C4-2B (cell line): ENCODE data around the gene COMMD1.

Experiments
- ZFX ChIP-seq: fragments of 450-650 bp; IDR thresholded peaks from 2 replicates; pipeline ENCODE4 v1.6.1; 2017
- TF ChIP-seq, protein P1 (sequence below): fragments of 450-650 bp; conservative IDR thresholded peaks from 2 replicates; pipeline ENCODE4 v1.5.1; 2017; ENCODE audit warnings: mild to moderate bottlenecking

DNA sequence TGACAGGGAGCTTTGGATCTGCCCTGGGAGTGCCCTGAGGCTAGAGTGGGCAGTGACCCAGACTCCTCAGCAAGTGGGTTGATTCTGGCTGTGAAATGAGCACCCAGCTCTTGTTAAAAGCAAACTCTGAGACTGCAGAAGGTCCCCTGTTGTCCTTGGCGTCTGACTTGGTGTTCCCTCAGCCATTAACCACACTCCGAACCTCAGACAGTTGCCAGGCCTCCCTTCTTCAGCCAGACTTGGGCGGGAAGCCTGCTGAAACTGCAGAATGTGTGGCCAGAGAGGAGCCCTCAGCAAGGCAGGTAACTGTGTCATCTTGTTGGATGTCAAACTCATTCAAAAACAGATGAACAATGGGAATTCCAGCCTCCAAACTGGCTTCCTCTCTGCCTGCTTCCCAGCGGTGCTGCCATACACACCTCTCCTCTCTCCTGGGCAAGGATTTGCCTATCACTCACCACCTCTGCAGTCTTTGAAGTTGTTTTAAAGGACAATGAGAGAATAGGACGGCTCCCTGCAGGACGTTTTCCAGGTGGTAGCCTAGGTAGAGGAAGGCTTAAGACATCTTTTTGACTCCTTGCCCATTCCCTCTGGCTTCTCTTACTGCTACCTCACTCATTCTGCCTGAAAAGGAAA lies 251.5 kb downstream of the COMMD1 start:
- TF ChIP-seq, protein P1, sequence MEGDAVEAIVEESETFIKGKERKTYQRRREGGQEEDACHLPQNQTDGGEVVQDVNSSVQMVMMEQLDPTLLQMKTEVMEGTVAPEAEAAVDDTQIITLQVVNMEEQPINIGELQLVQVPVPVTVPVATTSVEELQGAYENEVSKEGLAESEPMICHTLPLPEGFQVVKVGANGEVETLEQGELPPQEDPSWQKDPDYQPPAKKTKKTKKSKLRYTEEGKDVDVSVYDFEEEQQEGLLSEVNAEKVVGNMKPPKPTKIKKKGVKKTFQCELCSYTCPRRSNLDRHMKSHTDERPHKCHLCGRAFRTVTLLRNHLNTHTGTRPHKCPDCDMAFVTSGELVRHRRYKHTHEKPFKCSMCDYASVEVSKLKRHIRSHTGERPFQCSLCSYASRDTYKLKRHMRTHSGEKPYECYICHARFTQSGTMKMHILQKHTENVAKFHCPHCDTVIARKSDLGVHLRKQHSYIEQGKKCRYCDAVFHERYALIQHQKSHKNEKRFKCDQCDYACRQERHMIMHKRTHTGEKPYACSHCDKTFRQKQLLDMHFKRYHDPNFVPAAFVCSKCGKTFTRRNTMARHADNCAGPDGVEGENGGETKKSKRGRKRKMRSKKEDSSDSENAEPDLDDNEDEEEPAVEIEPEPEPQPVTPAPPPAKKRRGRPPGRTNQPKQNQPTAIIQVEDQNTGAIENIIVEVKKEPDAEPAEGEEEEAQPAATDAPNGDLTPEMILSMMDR, result no peak
- TF ChIP-seq ZFX, result no peak
